GM12801 (cell line): ENCODE data around the gene MALL.

Source experiments
- TF ChIP-seq, protein P1 (sequence below): IDR thresholded peaks from one replicate; pipeline ENCODE4 v1.5.1; 2011; ENCODE audit warnings: control low read depth; ENCODE audit not compliant: insufficient read length; ENCODE audit errors: extremely low read depth

Gene MALL

DNA sequence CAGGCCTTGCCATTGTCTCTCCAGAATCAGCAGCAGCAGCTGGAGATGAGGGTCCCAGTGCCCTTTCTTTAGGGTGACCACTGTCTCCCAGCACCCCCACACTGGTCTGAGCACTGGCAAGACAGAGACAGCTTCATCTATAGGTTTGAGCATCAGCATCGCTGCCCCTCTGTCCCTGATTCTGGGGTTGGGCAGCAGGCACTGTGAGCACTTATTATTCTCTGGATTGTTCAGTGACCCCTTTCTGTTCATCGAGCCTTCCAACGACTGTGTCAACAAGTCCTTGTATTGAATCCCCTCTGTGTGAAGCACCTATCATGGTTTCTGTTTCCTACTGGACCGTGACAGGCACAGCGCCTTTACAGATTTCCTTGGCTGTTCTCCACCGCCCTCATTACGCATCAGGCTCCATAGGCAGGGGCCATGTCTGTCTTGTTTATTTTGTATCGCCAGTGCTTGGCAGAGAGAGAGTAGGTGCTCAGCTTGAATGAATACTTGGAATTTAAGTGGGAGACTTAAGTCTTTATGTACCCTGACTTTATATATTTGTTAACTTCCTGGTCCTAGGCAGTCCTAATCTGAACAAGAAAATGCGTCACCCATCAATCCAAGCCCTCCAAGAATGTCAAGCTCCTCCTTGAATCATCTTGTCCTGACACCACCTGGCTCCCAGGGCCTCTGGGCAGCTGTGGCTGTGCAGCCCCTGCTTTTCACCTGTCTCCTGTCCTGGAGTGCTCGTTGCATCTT, 11.4 kb downstream of the MALL start:
- TF ChIP-seq, protein P1, sequence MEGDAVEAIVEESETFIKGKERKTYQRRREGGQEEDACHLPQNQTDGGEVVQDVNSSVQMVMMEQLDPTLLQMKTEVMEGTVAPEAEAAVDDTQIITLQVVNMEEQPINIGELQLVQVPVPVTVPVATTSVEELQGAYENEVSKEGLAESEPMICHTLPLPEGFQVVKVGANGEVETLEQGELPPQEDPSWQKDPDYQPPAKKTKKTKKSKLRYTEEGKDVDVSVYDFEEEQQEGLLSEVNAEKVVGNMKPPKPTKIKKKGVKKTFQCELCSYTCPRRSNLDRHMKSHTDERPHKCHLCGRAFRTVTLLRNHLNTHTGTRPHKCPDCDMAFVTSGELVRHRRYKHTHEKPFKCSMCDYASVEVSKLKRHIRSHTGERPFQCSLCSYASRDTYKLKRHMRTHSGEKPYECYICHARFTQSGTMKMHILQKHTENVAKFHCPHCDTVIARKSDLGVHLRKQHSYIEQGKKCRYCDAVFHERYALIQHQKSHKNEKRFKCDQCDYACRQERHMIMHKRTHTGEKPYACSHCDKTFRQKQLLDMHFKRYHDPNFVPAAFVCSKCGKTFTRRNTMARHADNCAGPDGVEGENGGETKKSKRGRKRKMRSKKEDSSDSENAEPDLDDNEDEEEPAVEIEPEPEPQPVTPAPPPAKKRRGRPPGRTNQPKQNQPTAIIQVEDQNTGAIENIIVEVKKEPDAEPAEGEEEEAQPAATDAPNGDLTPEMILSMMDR = no peak

DNA sequence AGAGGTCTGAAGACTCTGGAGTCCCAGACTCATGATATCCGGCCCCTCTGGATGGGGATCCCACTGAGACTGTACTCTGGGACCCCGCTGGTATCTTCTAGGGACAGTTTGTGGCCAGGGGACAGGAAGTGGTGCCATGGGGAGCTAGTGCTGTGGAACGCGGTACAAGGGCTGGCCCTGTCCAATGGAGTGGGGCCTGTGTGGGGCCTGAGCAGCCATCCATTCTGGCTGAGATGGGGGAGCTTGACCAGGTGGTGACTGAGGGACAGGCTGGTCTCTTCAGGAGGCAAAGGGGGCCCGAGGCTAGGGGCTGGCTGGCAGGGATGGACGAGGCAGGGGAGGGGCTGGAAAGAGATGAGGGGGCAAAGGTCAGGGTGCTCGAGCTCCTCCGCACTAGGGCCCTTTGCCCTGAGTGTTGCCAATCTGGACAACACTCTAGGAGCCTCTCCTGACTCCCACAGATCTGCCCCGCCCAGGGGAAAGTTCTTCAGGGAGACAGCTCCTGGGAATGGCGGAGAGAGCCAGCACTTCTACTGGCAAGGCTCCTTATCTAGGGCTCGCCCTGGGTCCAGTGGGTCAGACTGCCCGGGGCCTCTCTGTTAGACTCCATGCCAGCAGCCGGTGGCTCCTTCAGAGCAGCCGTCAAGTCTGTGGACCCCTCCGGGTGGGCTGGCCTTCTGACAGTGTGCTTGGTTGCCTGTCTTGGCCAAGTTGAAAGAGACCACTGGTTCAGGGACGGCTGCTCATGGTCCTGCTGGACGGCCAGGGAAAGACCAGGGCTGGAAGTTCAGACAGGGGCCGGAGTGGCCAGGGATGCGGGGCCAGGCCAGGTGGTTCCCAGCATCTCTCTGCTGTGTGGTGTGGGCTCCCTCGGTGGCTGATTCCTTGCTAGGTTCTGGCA, 12.3 kb downstream of the MALL start:
- TF ChIP-seq, protein P1 = no peak

DNA sequence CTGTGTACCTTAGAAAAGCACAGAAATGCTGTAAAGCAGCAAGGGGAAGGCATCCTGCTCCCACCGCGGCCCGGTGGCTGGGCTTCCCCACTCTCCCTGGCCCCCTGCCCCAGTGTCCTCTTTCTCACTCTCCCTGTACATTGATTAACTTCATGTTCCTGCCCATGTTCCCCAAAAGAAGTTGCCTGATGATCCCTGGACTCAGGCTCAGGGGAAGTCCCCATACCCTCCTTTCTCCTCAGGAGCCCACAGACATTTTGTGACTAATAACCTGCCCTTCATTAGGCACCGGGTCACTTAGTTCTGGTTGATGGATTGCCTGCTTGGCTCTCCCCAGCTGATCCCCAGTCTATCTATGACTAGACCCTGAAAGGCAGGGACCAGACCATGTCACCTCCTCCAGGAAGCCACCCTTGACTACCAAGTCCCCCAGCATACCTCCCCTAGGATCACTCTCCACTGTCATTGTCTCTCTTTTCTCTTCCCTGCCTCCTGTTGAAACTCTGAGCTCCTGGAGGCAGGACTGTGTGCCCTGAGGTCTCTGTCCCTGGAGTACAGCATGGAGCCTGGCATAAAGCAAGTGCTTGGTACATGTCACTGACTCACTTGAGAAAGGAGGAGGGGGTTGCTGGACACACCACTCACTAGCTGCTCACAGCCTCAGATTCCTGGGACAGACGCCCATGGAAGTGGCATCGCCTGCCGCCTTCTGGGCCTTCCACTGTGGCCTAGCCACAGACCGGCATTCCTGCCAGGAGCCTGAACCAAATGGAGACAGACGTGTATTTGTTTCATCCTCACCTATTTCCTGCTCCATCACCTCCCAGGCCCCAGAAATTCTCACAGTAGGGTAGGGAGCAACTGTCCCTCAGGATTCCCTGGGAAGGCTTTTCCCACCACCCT, 13.5 kb downstream of the MALL start:
- TF ChIP-seq, protein P1 = no peak

DNA sequence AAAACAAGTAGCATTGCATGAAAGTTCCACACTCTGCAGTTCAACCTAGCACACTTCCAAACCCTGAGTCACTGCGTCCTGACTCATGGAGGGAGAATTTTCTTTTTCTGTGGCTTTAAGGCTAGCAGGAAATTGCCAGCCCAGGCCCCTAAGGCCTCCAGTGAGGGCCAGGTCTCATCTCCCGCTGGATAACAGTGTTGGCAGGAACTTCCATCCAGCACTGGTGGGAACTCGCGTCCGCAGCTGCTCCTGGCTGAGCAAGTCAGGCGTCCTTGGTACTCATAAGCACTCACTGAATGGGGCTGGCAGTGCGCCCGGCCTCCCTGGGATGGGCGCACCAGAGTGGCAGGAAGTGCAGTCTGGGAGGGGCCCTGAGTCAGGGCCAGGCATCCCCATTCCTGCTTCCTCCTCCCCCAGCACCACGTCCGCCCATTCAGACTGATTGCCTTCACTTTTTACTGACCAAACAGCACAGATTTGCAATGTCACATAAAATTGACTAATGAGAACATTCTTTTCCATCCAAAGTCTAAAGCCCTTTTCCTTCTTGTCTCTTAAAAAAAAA, 14.3 kb downstream of the MALL start:
- TF ChIP-seq, protein P1 = no peak

DNA sequence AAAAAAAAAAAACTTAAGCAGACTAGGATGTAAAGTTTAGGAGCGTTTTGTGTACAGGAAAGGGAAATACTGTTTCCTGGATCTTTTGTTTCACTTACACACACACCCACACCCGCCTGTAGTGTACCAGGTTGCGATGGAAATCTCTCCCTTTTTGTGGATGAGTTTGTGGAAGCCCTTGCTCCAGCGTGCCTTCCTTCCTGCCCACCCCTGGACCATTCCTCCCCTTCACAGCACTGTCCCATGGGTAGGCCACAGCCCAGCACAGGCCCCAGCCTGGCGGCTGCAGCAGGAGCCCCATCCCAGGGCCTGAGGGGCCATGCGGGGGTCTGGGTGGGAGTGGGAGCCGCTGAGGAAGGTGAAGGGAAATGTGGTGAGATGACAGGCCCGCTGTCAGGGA, 15.1 kb downstream of the MALL start:
- TF ChIP-seq, protein P1 = no peak

GRCh38 chr2:110099471-110100225, 16.0 kb downstream of the MALL start:
- TF ChIP-seq, protein P1 = no peak
